HG03575 (cell line): Measurements from ENCODE around the gene NOL11.
A peak's percentile ranks its signal among the peaks of the same experiment; 100 is the strongest.

Experiments used
- ATAC-seq: cut with Tn5 transposase; IDR thresholded peaks from one replicate; pipeline ENCODE4 v1.9.1; 2021; ENCODE audit not compliant: unreplicated experiment, insufficient number of reproducible peaks, low FRiP score; ENCODE audit errors: extremely low read depth

Gene NOL11

DNA sequence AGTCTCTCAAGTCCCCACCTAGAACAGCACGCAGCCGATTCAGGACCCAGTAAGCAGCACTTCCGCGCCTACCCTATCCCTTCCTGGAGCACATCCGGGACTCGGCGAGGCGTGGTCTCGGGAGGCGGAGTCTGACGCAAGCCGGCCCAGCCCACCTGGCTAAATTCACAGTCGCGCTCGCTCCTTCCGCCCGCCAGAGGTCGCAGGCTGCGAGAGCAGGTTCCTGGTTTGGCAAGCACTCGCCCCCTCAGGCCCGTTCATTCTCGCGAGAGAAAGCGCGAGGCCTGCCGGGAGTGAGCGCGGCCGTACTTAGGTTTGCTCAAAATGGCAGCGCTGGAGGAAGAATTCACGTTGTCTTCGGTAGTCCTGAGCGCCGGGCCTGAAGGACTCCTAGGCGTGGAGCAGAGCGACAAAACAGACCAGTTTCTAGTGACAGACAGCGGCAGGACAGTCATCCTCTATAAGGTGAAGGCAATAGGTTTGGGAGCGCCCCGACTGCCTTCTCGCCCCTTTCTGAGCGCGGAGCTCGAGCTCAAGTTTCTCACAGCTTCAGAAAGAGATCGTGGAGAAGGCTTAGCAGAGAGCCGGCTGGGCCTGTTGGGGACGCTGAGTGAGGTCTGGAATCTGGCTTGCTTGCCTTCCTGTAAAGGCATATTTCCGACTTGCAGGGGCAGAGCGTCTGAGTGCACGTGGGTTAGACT, at the start of gene NOL11:
Gene NOL11, plus strand, starts transcription at position 313 of the 701 bp plus-strand sequence. Its CDS starts 12 bp downstream, at position 325.
- peak; percentile 91 for ATAC-seq

DNA sequence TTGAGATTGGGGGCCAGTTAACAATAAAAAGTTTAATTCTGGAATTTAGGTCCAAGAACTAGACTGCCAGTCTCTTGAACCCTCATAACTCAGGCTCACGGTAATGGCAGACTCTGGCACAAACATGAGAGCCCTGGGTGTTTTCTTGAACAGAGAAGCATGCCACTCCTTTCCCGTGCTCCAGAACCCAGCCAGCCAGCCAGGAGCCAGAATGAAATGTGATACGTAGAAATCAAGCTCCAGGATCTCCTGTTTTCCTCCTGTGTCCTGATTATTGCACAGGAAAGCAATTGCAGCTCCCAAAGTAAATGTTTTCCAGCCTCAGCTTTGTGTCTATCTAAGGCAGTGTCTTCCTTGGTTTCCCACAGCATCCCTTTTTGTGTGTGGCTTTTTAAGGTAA, 46.2 kb upstream of the NOL11 start:
- ATAC-seq = no peak

DNA sequence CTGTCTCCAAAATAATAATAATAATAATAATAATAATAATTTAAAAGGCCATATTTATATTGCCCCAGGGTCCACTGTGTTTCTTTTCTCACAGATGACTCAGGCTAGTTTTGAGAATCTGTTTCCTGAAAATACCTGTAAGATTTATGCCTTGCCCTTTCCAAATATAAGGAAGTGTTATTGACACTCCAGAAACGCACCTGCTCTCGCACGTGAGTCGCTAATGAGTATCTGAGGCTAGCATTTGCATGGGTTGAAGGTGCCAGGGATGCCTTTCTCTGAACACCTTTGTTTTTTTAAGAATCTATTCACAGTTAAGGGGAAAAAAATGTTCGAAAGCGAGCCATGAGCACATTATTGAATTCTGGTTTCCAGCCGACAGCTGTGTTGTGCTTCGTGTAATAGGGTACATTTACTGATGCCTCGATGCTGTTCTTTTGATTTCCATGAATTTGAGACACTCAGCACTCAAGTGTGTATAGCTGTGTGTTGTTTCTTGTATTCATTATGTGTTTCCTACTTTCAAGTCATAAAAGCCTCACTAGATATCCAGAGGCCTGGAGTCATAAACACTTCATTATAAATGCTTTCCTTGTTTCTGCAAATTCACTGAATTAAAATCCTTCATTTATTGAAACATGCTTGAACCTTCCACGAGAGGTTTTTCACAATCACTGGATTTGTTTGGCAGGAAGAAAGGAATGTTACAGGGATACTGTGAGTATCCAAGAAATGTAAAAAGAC, 45.0 kb upstream of the NOL11 start:
- ATAC-seq = no peak

DNA sequence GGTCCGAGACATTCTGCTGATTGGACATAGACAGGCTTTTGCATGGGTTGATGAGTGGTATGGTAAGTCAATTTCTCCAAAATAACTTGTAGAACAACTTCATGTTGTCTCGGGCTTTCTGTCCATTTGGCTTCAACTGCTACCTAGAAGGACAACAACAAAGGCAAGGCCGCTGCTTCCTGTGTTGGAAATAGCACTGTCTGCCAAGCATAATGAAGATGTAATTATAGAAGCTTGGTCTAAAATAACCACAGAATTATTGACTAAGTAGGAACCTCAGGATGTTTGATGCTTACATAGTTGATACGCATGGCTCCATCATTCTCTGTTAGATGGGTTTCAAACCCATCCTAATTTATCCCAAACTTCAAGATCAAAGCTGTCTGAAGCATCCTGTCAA, 42.3 kb upstream of the NOL11 start:
- no peak for ATAC-seq

DNA sequence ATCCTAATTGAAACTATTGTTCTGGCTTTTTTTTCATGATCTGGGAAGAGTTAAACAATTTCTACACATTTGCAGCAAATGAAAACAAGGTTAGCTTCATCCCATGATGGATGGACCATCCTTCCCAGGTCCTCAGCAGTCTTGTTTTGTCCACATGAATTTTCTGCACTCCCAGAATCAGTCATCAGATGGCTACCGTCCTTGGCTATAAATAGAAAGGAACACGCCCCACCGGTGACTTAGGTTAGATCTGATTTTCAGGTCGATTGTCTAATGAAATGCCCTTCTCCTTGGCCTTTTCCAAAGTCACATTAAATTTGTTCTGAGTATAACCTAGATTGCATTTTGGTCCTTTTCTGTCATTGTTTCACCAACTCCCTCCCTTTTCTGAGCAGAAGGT, 41.4 kb upstream of the NOL11 start:
- ATAC-seq = no peak

DNA sequence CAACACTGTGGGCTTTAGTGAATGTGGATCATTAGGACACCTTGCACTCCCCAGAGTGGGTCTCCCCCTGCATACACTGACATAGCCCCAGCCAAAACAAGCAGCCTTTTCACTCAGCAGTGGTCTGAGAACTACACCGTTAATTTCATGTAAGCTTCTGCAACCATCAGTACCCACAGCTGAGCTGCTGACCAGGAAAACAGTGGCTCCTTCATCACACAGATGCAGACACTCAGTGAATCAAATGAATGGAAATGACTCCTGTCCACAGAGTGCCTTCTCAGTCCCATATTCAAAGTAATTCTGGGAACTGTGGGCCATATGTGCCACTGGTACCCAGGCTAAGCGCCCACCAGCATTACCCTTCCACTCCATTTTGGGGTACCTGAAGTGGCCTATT, 39.3 kb upstream of the NOL11 start:
- ATAC-seq = no peak

DNA sequence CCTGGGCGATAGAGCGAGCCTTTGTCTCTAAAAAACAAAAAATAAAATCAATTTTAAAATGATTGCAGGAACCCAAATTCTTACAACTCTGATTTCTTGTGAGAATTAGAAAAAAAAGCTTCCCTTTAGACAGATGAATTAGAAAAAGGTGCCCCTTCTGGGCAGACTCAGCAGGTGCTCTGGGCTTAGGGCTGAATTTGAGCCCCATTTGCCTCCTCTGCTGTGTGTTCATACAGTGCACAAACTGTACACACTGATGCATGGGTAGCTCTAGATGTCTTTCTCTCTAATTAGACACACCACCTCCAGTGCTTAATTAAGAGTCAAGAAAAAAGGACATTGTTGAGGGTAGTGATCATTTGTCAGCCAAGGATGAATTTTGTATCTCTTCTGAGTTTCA, 38.5 kb upstream of the NOL11 start:
- no peak for ATAC-seq

DNA sequence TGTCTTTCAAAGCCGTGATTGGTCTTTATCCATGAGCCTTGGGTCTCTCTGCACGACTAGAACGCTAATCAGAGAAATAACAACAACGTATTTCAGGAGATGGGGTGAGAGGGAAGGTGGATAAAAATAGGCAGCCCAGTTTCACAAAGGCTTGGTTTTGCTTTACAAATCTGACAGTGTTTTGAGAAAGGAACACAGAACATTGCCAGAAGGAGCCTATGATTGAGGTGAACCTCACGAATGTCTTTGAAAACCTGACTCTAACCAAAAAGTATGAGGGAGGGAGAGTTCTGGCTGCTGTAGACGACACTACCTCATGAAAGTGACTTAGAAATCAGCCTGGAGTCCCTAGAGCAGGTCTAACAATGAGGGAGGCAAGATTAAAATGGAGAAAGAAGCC, 38.0 kb upstream of the NOL11 start:
- no peak for ATAC-seq

DNA sequence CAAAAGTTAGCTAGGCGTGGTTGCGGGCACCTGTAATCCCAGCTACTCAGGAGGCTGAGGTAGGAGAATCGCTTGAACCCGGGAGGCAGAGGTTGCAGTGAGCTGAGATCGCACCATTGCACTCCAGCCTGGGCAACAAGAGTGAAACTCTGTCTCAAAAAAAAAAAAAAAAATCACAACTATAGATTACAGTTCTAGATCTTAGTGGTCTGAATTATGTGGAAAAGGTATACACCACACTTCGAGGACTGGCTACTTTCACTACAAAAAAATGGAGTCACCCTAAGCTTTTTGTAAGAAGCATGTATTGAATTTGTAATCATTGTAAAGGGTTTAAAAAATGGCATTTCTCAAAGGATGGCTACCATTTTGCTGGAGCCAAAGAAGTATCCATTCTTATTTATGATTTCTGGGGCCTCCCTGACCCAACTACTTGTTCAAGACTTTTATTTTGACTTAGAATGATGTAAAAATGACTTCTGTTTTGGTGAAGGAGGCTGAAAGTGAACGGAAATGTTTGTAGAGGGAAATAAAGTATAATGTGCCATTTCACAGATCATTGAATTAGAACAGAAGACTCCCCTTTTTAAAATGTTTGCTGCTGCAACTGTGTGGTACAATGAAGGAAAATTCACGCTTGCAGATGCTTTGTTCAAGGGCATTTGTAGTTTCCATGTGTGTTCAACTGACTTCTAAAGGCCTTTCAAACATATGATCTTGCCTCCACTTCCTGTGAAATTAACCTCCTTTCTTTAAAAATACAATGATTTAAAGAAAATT, 37.1 kb upstream of the NOL11 start:
- ATAC-seq = no peak

DNA sequence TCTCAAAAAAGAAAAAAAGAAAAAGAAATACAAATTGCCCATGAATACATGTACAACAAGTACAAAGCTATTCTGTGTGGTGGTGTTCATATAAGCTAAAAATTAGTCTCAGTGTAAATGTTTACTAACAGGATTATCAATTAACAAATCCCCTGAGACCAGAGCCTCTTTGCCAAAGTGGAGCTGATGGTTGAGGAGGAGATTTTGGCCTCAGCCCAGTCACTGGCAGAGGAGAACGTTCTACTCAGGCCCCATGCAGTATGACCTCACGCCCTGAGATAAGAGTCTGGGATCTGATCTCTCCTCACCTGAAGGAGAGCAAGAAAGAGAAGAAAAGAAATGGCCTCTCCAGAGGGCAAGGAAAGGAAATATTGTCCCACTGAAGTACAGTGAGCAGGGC, 35.5 kb upstream of the NOL11 start:
- no peak for ATAC-seq

DNA sequence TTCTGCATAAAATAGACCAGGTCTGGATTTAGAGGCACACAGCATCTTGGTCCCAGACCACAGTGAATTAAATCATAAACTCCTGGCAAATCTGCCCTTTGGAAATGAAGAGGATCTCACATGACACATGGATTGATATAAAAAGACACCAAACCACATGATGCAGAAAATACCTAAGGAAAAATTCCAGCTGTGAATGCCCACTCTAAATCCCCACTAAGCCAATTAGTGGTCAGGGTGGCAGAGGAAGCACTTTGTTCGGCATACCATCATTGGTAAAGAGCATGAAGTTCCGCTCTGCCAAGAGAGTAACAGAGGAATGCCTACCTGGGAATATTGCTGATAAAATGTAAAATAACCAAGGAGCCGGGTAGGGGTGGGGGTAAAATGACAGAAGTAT, 32.4 kb upstream of the NOL11 start:
- no peak for ATAC-seq

DNA sequence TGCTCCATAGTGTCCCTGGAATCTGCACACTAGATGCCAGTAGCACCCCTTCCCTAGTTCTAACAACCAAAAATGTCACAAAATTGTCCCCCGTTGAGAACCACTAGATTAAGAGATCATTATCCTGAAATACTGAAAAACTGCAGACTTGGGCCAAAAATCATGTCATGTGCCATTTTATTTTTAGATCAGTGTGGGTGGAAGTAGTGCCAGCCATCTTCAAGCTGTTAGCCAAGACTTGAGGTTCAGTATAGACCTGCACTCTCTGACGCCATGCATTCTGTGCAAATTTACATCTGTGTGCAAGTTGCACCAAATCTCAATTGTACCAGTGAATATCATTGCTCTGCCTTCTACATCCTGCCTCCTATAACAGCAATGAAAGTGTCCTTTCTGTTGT, 31.5 kb upstream of the NOL11 start:
- no peak for ATAC-seq

DNA sequence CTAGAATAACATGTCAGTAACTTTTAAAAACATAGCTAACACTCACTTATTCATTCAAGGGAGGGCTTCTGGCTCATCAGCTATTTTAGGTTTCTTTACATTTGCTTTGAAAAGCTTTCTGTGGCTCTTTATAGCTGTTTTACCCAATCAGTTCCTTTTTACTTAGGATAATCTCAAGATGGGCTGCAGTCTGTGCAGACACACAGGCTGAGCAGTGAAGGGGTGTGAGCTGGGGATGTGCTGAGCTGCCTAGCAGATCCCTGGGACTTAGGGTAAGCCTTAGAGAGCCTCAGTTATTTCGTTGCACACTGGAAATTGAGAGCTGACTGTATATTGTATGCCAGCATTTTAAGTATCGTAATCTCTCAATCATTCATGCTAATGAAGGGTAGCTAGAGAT, 30.2 kb upstream of the NOL11 start:
- ATAC-seq = no peak

DNA sequence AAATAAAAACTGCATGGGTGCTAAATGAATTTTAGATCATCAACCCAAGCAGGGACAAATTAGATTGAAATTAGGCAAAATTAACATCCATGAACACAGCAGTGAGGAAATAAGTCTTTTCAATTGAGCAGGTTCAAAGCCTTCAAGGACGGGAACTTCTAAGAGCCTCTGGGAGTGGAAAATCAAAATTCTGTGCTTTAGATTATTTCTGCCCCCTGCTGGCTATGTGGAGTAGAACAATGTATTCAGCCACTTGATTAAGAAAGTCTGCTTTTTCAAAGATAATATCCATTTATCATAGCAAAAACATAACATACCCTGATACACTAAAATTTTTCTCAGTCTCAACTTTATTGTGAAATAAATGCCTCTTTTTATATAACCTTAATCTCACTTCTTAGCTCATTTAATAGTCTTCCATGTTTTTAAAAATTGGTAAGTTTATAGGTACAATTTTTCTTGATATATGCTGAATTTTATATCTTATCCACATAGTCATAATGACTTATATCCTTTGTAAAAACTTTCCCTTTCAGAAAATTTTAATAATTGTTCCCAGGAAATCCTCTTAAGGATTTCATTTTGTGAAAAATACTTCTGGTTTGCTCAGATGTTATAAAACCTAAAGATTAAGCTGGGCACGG, 28.1 kb upstream of the NOL11 start:
- no peak for ATAC-seq

DNA sequence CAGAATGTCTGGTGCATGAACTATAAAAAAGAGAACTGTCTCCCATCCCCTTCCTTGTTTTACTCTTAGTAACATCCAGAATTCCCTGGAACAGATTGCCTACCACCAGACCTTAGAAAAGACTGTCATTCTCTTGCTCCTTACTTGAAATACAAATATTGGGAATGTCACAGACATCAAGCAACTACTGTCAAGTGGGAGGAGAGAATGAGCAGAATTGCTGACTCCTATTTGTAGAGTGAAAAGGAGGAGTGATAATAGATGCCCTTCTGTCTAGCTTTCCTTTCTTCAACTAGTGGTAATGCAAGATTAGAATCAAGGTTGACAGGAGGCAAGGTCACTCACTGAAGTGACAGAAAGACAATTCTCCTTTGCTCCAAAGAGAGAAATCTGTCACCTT, 23.9 kb upstream of the NOL11 start:
- ATAC-seq = no peak

DNA sequence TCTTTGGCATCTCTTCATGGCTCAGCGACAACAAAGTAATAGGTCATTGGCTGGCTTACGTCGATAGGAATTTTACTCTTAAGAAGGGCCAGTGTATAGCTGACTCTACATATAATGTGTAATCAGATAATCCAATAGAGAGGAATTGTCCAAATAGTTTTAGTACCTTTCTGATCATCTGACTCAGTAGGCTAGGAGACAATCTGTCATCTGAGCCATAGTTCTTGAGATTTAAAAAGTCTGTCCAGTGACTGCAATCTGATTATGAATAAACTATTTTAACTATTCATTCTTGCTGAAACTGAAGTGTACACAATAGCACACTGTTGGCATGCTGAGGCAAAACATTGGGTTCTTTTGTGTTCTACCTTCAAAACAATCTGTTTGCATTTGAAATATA, 21.4 kb upstream of the NOL11 start:
- ATAC-seq = no peak

DNA sequence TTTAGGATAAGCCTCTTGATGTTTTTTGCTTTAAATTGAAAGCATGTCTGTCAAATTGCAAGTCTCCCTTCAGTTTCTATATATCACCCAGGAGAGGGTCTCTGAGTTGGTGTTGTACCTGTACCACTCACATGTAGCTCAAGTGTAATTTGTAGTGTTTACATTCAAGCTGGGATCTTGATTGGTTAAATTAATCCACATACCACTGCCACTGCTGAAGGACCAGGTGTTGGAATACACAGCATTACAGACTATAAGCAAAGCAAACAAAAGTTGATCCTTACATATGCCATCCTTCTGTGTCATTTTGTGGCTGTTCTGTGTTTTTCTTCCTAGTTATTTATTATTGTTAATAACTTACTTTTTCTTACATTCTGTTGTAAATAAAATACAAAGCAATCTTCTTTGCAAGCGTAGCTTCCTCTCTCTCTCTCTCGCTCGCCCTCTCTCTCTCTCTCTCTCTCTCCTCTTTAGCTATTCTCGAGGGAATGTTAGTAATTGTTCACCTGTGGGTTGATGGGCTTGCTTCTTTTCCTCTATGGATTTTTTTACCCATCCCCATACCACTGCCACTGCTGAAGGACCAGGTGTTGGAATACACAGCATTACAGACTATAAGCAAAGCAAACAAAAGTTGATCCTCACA, 20.8 kb upstream of the NOL11 start:
- ATAC-seq = no peak

DNA sequence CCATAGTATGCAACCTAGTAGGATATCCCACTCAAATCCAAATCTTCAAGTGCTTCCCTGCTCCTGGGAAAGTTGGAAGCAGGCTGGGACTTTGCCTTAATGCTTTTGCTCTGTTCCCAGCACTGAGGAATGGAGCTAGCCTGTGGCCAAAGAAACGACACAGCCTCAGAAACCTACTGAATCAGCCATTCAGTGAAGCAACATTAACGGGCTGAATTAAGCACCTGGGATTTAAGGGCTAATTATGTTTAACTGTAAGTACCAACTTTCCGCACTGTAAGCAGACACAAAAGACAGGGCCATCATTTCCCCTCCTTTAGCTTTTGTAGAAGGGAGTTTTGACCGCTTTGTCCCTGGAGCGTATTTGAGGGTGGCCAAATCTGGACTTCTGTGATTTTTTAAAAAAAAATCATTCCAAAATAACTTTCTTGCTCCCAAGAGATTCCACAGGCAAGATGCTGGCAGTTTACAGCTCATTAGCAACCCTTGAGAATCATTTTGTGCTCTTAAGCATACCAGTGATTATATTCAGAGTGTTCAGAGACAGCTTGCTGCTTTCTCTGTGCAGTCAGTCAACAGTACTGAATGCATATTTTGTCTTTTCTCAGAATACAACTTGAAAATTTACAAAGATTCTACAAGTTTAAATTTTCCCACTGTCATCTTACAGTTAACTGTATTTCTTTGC, 17.6 kb upstream of the NOL11 start:
- ATAC-seq = no peak

DNA sequence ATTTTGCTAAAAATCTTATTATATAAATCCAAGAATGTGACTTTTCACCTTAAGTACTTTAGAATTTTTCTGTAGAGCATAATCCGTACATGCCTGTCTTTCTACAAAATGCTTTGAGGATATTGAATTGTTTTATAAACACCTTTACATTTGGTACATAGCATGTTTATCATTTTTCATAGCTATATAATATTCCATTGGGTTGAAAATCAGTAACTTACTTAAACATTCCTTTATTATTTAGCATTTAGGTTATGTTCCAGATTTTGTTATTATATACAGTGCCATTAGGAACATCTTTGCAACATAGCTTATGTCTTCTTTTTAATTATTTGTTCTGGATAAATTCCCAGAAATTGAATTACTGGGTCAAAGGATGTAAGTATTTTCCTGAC, 17.0 kb upstream of the NOL11 start:
- ATAC-seq = no peak
